Activated CD8-positive, alpha-beta T cell treated with anti-CD3 and anti-CD28 coated beads, Interleukin-2, amount 10 ng/mL, durations not matched to agents 7 days and 5 days (primary cell): Measurements from ENCODE around the gene JAKMIP1. TPM values are rescaled to one million over a fixed set of nuclear protein-coding genes. Genes with fewer than 3 reads are reported as not detected.

ENCODE experiments used
- ATAC-seq: fragments of 150-1000 bp; cut with Tn5 transposase; one replicate; pipeline ENCODE4 v1.10.0; 2021; ENCODE audit warnings: moderate library complexity
- CTCF ChIA-PET: fragments of 350-600 bp; sonication (Branson Sonifier 250); formaldehyde crosslinking; loops from one replicate; lab custom pipeline; 2021; ENCODE audit warnings: antibody characterized with exemption; lab: Charles Lee
- POLR2A ChIA-PET: fragments of 350-600 bp; sonication (Branson Sonifier 250); formaldehyde crosslinking; loops from one replicate; lab custom pipeline; 2021; ENCODE audit warnings: antibody characterized with exemption; lab: Charles Lee
- DNase-seq: peaks from one replicate; pipeline ENCODE4 v3.0.0-alpha.2; 2020
- H3K27ac Mint-ChIP-seq: one replicate; pipeline ENCODE4 v1.8.0; 2021; ENCODE audit warnings: mild to moderate bottlenecking, mixed read lengths
- H3K27me3 Mint-ChIP-seq: one replicate; pipeline ENCODE4 v1.8.0; 2021; ENCODE audit warnings: low read depth, mixed read lengths
- H3K36me3 Mint-ChIP-seq: one replicate; pipeline ENCODE4 v1.8.0; 2021; ENCODE audit warnings: low read depth, mixed read lengths
- H3K4me1 Mint-ChIP-seq: one replicate; pipeline ENCODE4 v1.8.0; 2021; ENCODE audit warnings: low read depth, mixed read lengths
- H3K4me3 Mint-ChIP-seq: one replicate; pipeline ENCODE4 v1.8.0; 2021; ENCODE audit warnings: mild to moderate bottlenecking, mixed read lengths
- H3K9me3 Mint-ChIP-seq: one replicate; pipeline ENCODE4 v1.8.0; 2022; ENCODE audit warnings: mixed read lengths; ENCODE audit not compliant: insufficient read depth
- total RNA-seq, 2 experiments: library from RNA; stranded (reverse); gene quantifications; one replicate each; pipeline ENCODE4 v1.2.3, GENCODE V29; 2021

The JAKMIP1 gene
- total RNA-seq, 2 experiments from 2014 or later, result 9.3 to 9.6 TPM

- Mint-ChIP-seq H3K9me3 (no peaks in the 10 kb centered on the region), H3K36me3 (no peaks in the 10 kb centered on the region), H3K4me3 (no peak overlapping the region), H3K4me1 (no peaks in the 10 kb centered on the region), H3K27me3 (peaks cover 11% of the 10 kb centered on the region), H3K27ac (no peak overlapping the region)
- ChIA-PET POLR2A (no interaction called here), CTCF (no interaction called here)
- ATAC-seq (no peak), DNase-seq (no peak)
These were observed 8.1 kb upstream of the JAKMIP1 start for GRCh38 chr4:6208416-6208815.

- Mint-ChIP-seq H3K4me1 (no peaks in the 10 kb centered on the region), H3K27me3 (peaks cover 18% of the 10 kb centered on the region), H3K36me3 (no peaks in the 10 kb centered on the region), H3K9me3 (no peaks in the 10 kb centered on the region), H3K4me3 (no peak overlapping the region), H3K27ac (no peak overlapping the region)
- ChIA-PET CTCF (interaction anchor here (1.2 kb wide), 1 partner anchor 209 kb away, joined by 3 read pairs; no protein-coding TSS in a partner anchor), POLR2A (no interaction called here)
- DNase-seq (no peak), ATAC-seq (no peak)
These were observed 7.3 kb upstream of the JAKMIP1 start for GRCh38 chr4:6207602-6208001.

GRCh38 chr4:6206771-6207290, 6.5 kb upstream of the JAKMIP1 start:
- no peaks in the 10 kb centered on the region for H3K36me3 Mint-ChIP-seq
- CTCF ChIA-PET, result interaction anchor here (1.2 kb wide), 1 partner anchor 208 kb away, joined by 3 read pairs; no protein-coding TSS in a partner anchor
- POLR2A ChIA-PET, result no interaction called here
- no peaks in the 10 kb centered on the region for H3K9me3 Mint-ChIP-seq
- DNase-seq (no peak), ATAC-seq (no peak)
- no peak overlapping the region for H3K27ac Mint-ChIP-seq
- H3K4me1 Mint-ChIP-seq, result no peaks in the 10 kb centered on the region
- no peak overlapping the region for H3K4me3 Mint-ChIP-seq
- peaks cover 25% of the 10 kb centered on the region for H3K27me3 Mint-ChIP-seq

GRCh38 chr4:6205973-6206372, 5.6 kb upstream of the JAKMIP1 start:
- Mint-ChIP-seq H3K27ac (no peak overlapping the region), H3K27me3 (peaks cover 34% of the 10 kb centered on the region), H3K4me3 (no peak overlapping the region), H3K4me1 (peaks cover 7% of the 10 kb centered on the region), H3K36me3 (peaks cover 7% of the 10 kb centered on the region), H3K9me3 (peaks cover 2% of the 10 kb centered on the region)
- DNase-seq (no peak), ATAC-seq (no peak)
- ChIA-PET CTCF (interaction anchor here (1.3 kb wide), 1 partner anchor 44 kb away, joined by 3 read pairs; no protein-coding TSS in a partner anchor), POLR2A (no interaction called here)

GRCh38 chr4:6205567-6205931, 5.2 kb upstream of the JAKMIP1 start:
- POLR2A ChIA-PET, result no interaction called here
- Mint-ChIP-seq H3K36me3 (peaks cover 9% of the 10 kb centered on the region), H3K4me1 (peaks cover 10% of the 10 kb centered on the region), H3K27me3 (peaks cover 36% of the 10 kb centered on the region), H3K27ac (no peak overlapping the region), H3K4me3 (no peak overlapping the region), H3K9me3 (peaks cover 4% of the 10 kb centered on the region)
- ATAC-seq (no peak), DNase-seq (no peak)
- CTCF ChIA-PET, result interaction anchor here (1.0 to 1.3 kb wide), 2 partner anchors 44 to 68 kb away, joined by 3 read pairs; no protein-coding TSS in a partner anchor

GRCh38 chr4:6204871-6205566, 4.7 kb upstream of the JAKMIP1 start:
- POLR2A ChIA-PET, result interaction anchor here (1.3 kb wide), 1 partner anchor 14 kb away, joined by 4 read pairs; no protein-coding TSS in a partner anchor
- H3K4me1 Mint-ChIP-seq, result peaks cover 10% of the 10 kb centered on the region
- ATAC-seq (no peak), DNase-seq (no peak)
- peaks cover 4% of the 10 kb centered on the region for H3K9me3 Mint-ChIP-seq
- no peak overlapping the region for H3K27ac Mint-ChIP-seq
- CTCF ChIA-PET, result interaction anchor here (1.0 to 1.3 kb wide), 2 partner anchors 45 to 68 kb away, joined by 3 read pairs; no protein-coding TSS in a partner anchor
- H3K27me3 Mint-ChIP-seq, result peaks cover 36% of the 10 kb centered on the region
- H3K36me3 Mint-ChIP-seq, result peaks cover 9% of the 10 kb centered on the region
- H3K4me3 Mint-ChIP-seq, result no peak overlapping the region

- Mint-ChIP-seq H3K27me3 (peaks cover 36% of the 10 kb centered on the region), H3K27ac (no peak overlapping the region), H3K9me3 (peaks cover 4% of the 10 kb centered on the region), H3K36me3 (peaks cover 9% of the 10 kb centered on the region), H3K4me3 (no peak overlapping the region), H3K4me1 (peaks cover 10% of the 10 kb centered on the region)
- DNase-seq (no peak), ATAC-seq (no peak)
- ChIA-PET CTCF (no interaction called here), POLR2A (interaction anchor here (1.3 kb wide), 1 partner anchor 13 kb away, joined by 4 read pairs; no protein-coding TSS in a partner anchor)
These were observed 3.7 kb upstream of the JAKMIP1 start for GRCh38 chr4:6204098-6204497.

- Mint-ChIP-seq H3K9me3 (peaks cover 4% of the 10 kb centered on the region), H3K27ac (peak overlapping the region; percentile 46), H3K4me1 (peaks cover 33% of the 10 kb centered on the region), H3K4me3 (peak overlapping the region; percentile 50), H3K36me3 (peaks cover 11% of the 10 kb centered on the region), H3K27me3 (peaks cover 45% of the 10 kb centered on the region)
- POLR2A ChIA-PET, result interaction anchor here (1.5 to 4.9 kb wide), 2 partner anchors 21 to 51 kb away, joined by 3 to 150 read pairs; no protein-coding TSS in a partner anchor
- ATAC-seq, result no peak
- CTCF ChIA-PET, result interaction anchor here (1.8 to 1.9 kb wide), 3 partner anchors 21 to 204 kb away, joined by 6 to 17 read pairs (median 6); no protein-coding TSS in a partner anchor
- DNase-seq, result peak; percentile 31
These were observed 1.3 kb upstream of the JAKMIP1 start for GRCh38 chr4:6201580-6202091.

- Mint-ChIP-seq H3K4me3 (peak overlapping the region; percentile 50), H3K27ac (peak overlapping the region; percentile 46), H3K4me1 (peaks cover 35% of the 10 kb centered on the region), H3K27me3 (peaks cover 45% of the 10 kb centered on the region), H3K9me3 (peaks cover 4% of the 10 kb centered on the region), H3K36me3 (peaks cover 11% of the 10 kb centered on the region)
- CTCF ChIA-PET, result interaction anchor here (1.6 to 1.9 kb wide), 4 partner anchors 20 to 203 kb away, joined by 4 to 17 read pairs (median 6); no protein-coding TSS in a partner anchor
- ATAC-seq (no peak), DNase-seq (no peak)
- POLR2A ChIA-PET, result interaction anchor here (0.8 to 4.9 kb wide), 3 partner anchors 20 to 202 kb away, joined by 3 to 150 read pairs (median 4); no protein-coding TSS in a partner anchor
These were observed 593 bp upstream of the JAKMIP1 start for GRCh38 chr4:6200922-6201362.

- Mint-ChIP-seq H3K27me3 (peaks cover 45% of the 10 kb centered on the region), H3K27ac (no peak overlapping the region), H3K36me3 (peaks cover 11% of the 10 kb centered on the region), H3K4me3 (peak overlapping the region; percentile 76), H3K9me3 (peaks cover 4% of the 10 kb centered on the region), H3K4me1 (peaks cover 35% of the 10 kb centered on the region)
- DNase-seq (peak; percentile 45), ATAC-seq (peak; percentile 31)
- CTCF ChIA-PET, result interaction anchor here (0.9 to 2.6 kb wide), 11 partner anchors 10 to 201 kb away, joined by 3 to 17 read pairs (median 6); no protein-coding TSS in a partner anchor
- POLR2A ChIA-PET, result interaction anchor here (0.7 to 4.9 kb wide), 6 partner anchors 11 to 844 kb away, joined by 3 to 150 read pairs (median 4); no protein-coding TSS in a partner anchor
These were observed 877 bp downstream of the JAKMIP1 start for GRCh38 chr4:6199422-6199921.

GRCh38 chr4:6198768-6199421, 1.5 kb downstream of the JAKMIP1 start:
- CTCF ChIA-PET, result interaction anchor here (0.9 to 2.6 kb wide), 7 partner anchors 9 to 64 kb away, joined by 3 to 16 read pairs (median 4); no protein-coding TSS in a partner anchor
- DNase-seq (peak; percentile 42), ATAC-seq (peak; percentile 43)
- Mint-ChIP-seq H3K27me3 (peaks cover 41% of the 10 kb centered on the region), H3K4me1 (peaks cover 35% of the 10 kb centered on the region), H3K9me3 (peaks cover 4% of the 10 kb centered on the region), H3K27ac (peak overlapping the region; percentile 84), H3K4me3 (peak overlapping the region; percentile 76), H3K36me3 (peaks cover 11% of the 10 kb centered on the region)
- POLR2A ChIA-PET, result interaction anchor here (0.7 to 4.9 kb wide), 5 partner anchors 11 to 845 kb away, joined by 3 to 150 read pairs (median 4); no protein-coding TSS in a partner anchor
